Stimulated activated CD8-positive, alpha-beta memory T cell treated with anti-CD3 and anti-CD28 coated beads, Interleukin-4, amount 100 ng/mL, for 48 hours (primary cell): ENCODE measurements around the gene ARHGAP42.

Source experiments
- DNase-seq: peaks from one replicate; pipeline ENCODE4 v3.0.0-alpha.2; 2020

ARHGAP42 gene

GRCh38 chr11:100683126-100683525 lies 4.0 kb upstream of the ARHGAP42 start:
- DNase-seq, result no peak

DNA sequence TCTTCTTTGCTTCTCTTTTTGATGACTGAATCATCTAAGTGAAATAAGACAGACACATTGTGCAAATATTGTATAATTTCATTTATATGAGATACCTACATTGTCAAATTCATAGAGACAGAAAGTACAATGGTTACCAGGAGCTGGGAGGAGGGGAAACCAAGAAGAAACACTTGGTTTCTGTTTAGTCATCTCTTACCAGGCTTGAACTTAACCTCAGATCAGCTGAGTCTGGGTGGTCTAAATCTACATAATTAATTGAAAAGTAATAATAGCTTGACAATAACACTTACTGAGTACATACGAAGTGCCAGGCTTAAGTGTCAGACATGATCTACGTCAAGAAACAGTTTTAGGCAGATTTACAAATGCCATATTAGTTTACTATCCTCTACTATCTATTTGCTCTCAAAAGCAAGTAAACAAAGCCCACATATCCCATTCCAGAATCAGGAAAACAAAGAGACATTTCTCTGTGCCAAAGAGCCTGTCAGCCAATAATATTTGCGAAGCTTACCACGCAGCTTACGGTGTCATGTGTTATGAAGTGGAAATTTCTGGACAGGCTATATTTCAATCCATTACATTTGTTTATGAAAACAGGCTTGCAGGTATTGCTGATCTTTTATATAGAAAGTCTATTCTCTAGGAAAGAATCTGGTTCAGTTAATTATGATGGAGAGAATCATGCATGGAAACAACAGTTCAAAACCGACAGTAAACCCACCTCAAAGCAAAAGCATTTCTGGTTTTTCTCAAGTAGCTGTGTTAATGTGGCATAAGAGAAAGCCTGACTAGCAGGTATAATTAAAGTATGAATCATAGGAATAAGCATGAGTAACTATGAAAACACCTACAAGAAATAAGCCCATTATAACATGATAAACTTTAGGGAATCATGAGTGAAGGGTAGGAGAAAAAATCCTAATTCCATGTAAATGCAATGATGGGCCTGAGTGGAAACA lies 2.7 kb upstream of the ARHGAP42 start:
- DNase-seq, result no peak

DNA sequence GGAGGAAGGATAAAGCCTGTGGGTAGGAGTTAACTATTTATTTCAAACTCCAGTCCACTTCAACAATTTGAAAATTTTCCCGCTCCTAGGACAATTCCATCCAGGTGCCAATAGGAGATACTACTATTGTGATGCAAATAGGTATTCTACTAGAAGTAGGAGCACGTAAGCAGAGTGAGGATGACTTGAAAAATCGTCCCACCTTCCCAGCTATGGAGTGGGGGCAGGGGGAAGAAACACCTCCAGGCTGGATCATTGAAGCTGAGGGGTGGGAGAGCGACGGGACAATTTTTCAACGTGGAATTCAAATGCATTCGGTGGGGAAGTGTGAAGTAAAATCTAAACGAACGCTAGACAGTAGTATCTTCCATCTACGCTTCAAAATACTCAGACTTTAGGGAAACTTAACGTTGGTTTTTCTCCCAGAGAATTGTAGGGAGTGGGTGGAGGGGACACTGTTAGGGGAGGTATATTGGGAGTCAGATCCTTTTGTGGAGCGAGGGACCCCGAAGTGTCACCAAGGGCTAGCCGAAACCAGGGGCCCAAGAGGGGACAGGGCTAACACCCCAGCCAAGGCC lies 523 bp upstream of the ARHGAP42 start:
- no peak for DNase-seq

GRCh38 chr11:100687630-100688395 lies 725 bp downstream of the ARHGAP42 start:
- DNase-seq, result peak; percentile 31

DNA sequence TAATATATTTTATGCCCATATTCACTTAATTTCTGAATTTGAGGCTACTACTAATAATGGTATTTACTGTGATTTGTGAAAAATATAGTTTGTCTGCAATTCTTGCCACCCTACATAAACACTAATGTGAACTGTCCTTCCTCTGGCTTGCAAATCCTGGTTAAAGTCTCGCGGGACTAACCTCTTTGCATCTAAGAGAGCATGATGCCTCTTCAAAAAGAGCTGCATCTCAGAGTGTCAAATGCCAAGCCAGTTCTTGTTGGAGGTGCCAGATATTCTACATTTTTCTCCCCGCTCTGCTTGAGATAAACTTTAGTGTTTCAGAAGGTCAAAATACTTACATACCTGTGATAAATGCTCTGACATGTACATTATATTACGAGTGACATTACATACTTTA lies 2.1 kb downstream of the ARHGAP42 start:
- no peak for DNase-seq

GRCh38 chr11:100691896-100692653 lies 5.0 kb downstream of the ARHGAP42 start:
- no peak for DNase-seq

DNA sequence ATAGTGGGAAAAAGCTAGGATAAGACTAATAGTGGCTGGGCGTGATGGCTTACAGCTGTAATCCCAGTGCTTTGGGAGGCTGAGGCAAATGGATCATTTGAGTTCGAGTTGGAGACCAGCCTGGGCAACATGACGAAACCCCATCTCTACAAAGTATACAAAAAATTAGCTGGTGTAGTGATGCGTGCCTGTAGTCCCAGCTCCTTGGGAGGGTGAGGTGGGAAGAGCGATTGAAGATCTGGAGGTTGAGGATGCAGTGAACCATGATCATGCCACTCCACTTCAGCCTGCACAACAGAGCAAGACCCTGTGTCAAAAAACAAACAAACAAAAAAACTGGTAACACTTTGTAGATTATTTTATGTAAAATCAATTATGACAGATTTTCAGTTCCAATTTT lies 8.8 kb downstream of the ARHGAP42 start:
- no peak for DNase-seq

DNA sequence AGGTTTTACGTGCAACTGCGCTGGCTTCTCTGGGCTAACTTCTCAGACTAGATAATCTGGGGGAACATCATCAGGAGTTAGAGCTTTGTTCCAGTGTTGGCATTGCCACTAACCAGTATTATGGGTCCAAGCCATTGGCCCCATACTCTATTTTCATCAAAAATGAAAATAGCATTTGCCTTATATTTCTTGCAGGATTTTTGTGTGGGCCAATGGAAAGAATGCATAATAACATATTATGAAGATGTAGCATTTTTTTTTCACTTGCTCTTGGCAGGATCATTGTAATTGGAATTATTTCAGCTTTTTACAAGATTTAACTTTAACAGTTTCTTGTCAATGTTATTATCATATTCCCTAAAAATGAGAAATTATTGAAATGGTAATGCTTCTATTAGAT lies 16.1 kb downstream of the ARHGAP42 start:
- no peak for DNase-seq

DNA sequence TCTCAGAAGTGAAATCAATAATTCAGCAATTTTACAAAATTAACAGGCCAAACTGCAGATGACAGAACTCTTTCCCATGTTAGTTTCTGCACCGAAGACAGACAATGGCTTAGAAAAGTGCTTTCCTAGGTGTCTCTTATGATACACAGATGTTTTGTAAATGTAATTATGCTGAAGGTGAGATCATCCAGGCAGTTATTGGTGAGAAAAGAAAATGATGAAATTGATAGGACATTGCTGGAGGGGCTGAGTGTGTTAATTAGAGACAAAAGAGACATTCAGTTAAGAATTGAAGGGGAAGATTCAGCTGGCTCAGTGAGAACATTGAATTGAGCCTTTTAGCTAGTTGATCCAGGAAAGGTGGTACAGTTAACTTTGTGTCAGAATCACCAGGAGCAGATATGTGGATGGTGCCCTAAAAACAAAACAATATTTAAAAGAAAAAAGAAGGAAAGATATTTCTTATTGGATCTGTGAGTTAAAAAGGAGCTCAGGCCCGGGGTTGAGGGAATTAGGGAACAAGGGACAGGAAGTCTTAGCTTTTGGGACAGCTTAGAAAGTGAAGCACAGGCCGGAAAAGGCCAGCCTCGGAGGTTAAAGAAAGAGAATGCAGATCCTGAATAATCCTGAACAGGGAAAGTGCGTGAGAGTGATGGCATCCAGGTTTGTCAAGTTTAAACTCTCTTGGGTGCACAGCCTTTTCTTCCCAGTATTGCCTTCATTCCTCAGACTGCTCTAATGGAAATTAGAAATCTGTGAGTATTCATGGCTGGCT lies 16.9 kb downstream of the ARHGAP42 start:
- DNase-seq, result no peak

- DNase-seq, result no peak
Observed at GRCh38 chr11:100705447-100705846, 18.4 kb downstream of the ARHGAP42 start.

DNA sequence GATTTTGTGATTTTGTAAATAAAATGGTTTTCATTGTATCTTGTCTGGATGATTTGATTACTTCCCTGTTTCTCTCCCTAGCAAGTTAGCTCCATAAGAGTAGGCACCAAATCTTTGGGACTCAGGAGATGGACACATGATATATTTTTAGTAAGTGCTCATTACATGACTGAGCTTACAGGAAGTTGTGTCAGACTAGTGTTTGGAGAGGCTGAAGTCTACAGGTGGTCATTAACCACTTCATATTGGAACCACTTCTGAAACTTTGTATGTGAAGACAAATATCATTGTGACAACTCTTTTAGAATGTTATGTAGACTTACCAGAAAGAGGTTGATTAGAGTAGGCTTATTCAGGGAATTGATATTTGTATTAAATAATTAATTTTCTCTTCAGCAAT lies 19.1 kb downstream of the ARHGAP42 start:
- DNase-seq, result no peak

DNA sequence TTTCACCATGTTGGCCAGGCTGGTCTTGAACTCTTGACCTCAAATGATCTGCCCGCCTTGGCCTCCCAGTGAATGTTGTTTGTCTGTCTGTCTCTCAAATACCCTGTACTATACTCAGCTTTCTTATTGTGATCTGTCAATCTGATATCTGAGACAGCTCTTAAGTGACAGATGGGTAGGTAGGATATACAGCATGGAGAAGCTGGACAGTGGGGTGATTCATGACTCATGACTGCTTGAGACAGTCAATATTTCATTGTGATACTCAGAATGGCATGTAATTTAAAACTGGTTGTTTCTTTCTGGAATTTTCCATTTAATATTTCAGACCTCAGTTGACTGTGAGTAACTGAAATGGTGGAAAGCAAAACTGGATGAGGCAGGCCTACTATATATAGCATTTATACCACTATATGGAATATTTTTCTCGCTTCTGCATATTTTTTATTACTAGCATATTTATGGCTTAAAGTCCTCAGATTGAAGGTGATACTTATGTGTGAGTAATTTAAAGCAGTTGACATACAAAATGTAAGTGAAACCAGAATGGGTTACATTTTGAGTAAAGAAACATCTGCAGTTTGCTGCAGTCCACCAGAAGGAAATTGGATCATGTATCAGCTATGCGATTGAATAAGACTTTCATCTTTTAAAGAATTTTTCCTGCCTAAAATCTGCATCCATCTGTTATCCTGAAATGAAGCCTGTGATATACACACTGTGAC lies 22.3 kb downstream of the ARHGAP42 start:
- no peak for DNase-seq

- no peak for DNase-seq
Observed at GRCh38 chr11:100711984-100712383, 24.9 kb downstream of the ARHGAP42 start.

- DNase-seq, result no peak
Observed at GRCh38 chr11:100712583-100712982, 25.5 kb downstream of the ARHGAP42 start.

- DNase-seq, result no peak
Observed at GRCh38 chr11:100715165-100715761, 28.2 kb downstream of the ARHGAP42 start.

DNA sequence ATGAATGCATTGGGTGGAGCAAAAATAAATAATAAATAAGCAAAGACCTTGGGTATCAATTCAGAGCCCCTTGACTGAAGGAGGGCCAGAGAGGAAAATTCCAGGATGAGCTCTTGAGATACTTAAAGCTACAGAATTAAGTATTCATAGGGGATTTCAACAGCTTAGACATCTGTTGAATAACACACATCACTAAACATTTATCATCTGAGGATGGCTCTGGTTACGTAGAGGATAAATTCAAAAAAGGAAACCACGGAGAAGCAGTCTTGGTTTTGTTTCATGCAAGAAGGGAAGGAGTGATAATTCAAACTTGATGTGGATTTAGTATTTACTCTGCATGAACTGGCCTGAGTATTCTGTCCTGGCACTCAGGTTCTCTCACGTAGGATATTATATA lies 29.8 kb downstream of the ARHGAP42 start:
- DNase-seq, result no peak

DNA sequence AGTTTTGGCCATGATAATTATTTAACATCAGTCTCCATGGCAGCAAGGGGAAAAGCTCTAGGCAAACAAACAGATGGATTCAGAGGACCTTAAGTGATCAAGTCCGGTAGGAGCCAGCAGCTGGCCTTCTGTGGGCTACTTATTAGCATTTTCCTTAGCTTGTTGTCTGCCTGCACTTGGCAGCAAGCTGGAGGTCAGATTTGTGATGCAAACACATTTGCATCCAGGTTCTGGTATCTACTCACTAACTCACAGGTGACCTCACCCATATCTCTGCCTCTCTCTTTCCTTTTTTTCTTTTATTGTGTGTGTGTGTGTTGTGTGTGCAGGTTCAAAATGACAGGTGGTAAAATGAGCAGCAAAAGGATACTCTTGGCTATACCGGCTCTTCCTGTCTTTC lies 32.3 kb downstream of the ARHGAP42 start:
- no peak for DNase-seq

- no peak for DNase-seq
Observed at GRCh38 chr11:100719809-100720221, 32.7 kb downstream of the ARHGAP42 start.

DNA sequence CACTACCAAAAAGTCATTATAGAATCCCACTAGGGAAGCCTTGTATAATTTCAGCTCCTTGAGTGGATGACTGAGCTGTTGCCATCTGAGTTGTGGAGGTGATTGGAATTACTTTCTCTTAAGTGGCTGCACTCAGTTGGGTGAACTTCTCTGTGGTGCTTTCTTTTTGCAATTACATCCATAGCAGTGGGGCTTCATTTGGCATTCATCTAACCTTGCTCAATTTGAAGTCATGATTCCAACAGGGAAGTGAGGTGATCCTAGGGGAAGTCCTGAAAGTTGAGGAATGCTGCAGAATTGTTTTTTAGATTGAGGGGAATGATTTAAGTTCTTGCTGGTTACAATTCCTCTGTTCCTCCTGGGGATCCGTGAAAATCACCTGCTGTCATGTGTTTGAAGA lies 39.6 kb downstream of the ARHGAP42 start:
- DNase-seq, result no peak

GRCh38 chr11:100727410-100727809 lies 40.3 kb downstream of the ARHGAP42 start:
- no peak for DNase-seq

DNA sequence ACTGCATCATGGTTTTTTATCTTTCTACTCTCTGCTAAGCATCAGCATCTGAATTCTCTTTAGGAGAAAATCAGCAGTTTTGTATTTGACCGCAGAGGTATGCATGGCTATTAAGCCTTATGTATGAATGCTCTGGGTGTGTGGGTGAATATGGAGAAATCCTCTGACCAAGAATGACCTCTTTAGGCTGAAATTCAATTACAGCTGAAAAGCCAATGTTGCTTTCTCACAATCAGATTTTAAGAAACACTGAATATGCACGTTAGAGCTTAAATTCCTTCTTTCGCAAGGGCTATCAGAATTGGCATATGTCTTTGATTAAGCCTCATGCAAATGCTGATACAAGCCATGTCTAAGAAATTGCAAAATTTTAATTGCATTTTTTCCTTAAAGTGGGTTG lies 43.2 kb downstream of the ARHGAP42 start:
- DNase-seq, result no peak
